Neural cell (in vitro differentiated cells): ENCODE results near the gene ZNF324B. TPM values are rescaled to one million over a fixed set of nuclear protein-coding genes. Genes with fewer than 3 reads are reported as not detected.

Experiments
- H2AFZ ChIP-seq: fragments of 200-600, 300-800 bp; sonication (generic), shearing (Covaris generic); 2 replicates; pipeline ENCODE4 v1.6.0; 2014; ENCODE audit warnings: low read depth, mild to moderate bottlenecking, antibody characterized with exemption, low read length, moderate library complexity
- H3F3A ChIP-seq: fragments of 200-600 bp; shearing (Covaris generic); 2 replicates; pipeline ENCODE4 v1.6.1; 2016; ENCODE audit warnings: mild to moderate bottlenecking, moderate library complexity, mixed read lengths, antibody characterized with exemption, low read length; ENCODE audit not compliant: insufficient read depth, poor library complexity, severe bottlenecking
- H3K27ac ChIP-seq: fragments of 200-600, 300-800 bp; sonication (generic), shearing (Covaris generic); 2 replicates; pipeline ENCODE4 v1.5.1; 2014; ENCODE audit warnings: mild to moderate bottlenecking, low read length, moderate library complexity
- H3K27me3 ChIP-seq: fragments of 300-800, 200-600 bp; sonication (generic), shearing (Covaris generic); 2 replicates; pipeline ENCODE4 v1.6.0; 2014; ENCODE audit warnings: mild to moderate bottlenecking, low read depth, low read length, moderate library complexity; ENCODE audit not compliant: insufficient read depth
- H3K36me3 ChIP-seq: fragments of 300-800, 200-600 bp; sonication (generic), shearing (Covaris generic); 2 replicates; pipeline ENCODE4 v1.5.1; 2014; ENCODE audit warnings: mild to moderate bottlenecking, antibody characterized with exemption, low read length, moderate library complexity; ENCODE audit not compliant: insufficient read depth
- H3K4me2 ChIP-seq: fragments of 300-800, 200-600 bp; sonication (generic), shearing (Covaris generic); 2 replicates; pipeline ENCODE4 v1.6.0; 2014; ENCODE audit warnings: mild to moderate bottlenecking, low read length
- H3K4me3 ChIP-seq: fragments of 300-800, 200-600 bp; sonication (generic), shearing (Covaris generic); 2 replicates; pipeline ENCODE4 v1.5.1; 2014; ENCODE audit warnings: mild to moderate bottlenecking, low read length, moderate library complexity
- H3K79me2 ChIP-seq: fragments of 200-600 bp; shearing (Covaris generic); replicated peaks from 2 replicates; pipeline ENCODE4 v1.6.0; 2014; ENCODE audit warnings: mild to moderate bottlenecking, low read length, moderate library complexity; ENCODE audit not compliant: insufficient read depth
- H3K9ac ChIP-seq: fragments of 300-800, 200-600 bp; sonication (generic), shearing (Covaris generic); 2 replicates; pipeline ENCODE4 v1.6.1; 2016; ENCODE audit warnings: mild to moderate bottlenecking, low read length, mixed read lengths
- H3K9me2 ChIP-seq: fragments of 200-600 bp; shearing (Covaris generic); 2 replicates; pipeline ENCODE4 v1.6.1; 2016; ENCODE audit warnings: mild to moderate bottlenecking, low read length, mixed read lengths; ENCODE audit not compliant: insufficient read depth
- H3K9me3 ChIP-seq: fragments of 200-600, 300-800 bp; sonication (generic), shearing (Covaris generic); 2 replicates; pipeline ENCODE4 v1.6.1; 2016; ENCODE audit warnings: mild to moderate bottlenecking, mixed run types, low read length, moderate library complexity, mixed read lengths
- H4K20me1 ChIP-seq: fragments of 200-600 bp; shearing (Covaris generic); 2 replicates; pipeline ENCODE4 v1.6.1; 2016; ENCODE audit warnings: mild to moderate bottlenecking, mixed run types; ENCODE audit not compliant: insufficient read depth
- CTCF ChIP-seq: fragments of 450-650 bp; IDR thresholded peaks from 2 replicates; pipeline ENCODE4 v1.5.1; 2014; ENCODE audit warnings: antibody characterized with exemption, mild to moderate bottlenecking, moderate library complexity; ENCODE audit not compliant: poor library complexity, severe bottlenecking
- EZH2 ChIP-seq: fragments of 200-600, 300-800 bp; shearing (Covaris generic), sonication (generic); IDR thresholded peaks from 2 replicates; pipeline ENCODE4 v1.6.1; 2014; ENCODE audit warnings: antibody characterized with exemption, low read length, borderline replicate concordance, mild to moderate bottlenecking; ENCODE audit not compliant: insufficient read depth, poor library complexity, severe bottlenecking
- MXI1 ChIP-seq: fragments of 450-650 bp; conservative IDR thresholded peaks from 2 replicates; pipeline ENCODE4 v1.6.1; 2014; ENCODE audit warnings: antibody characterized with exemption, mild to moderate bottlenecking; ENCODE audit not compliant: poor library complexity, severe bottlenecking
- POLR2AphosphoS5 ChIP-seq: IDR thresholded peaks from 2 replicates; pipeline ENCODE4 v1.6.1; 2012
- RAD21 ChIP-seq: fragments of 450-650 bp; conservative IDR thresholded peaks from 2 replicates; pipeline ENCODE4 v1.6.1; 2014; ENCODE audit warnings: antibody characterized with exemption, mild to moderate bottlenecking, moderate library complexity
- SMC3 ChIP-seq: fragments of 450-650 bp; conservative IDR thresholded peaks from 2 replicates; pipeline ENCODE4 v1.6.1; 2014; ENCODE audit warnings: antibody characterized with exemption, mild to moderate bottlenecking, moderate library complexity; ENCODE audit not compliant: poor library complexity
- TAF1 ChIP-seq: IDR thresholded peaks from 2 replicates; pipeline ENCODE4 v1.6.1; 2012; ENCODE audit warnings: low read depth
- polyA plus RNA-seq: library from polyadenylated mRNA; depleted of rRNA; stranded (reverse); fragments of >200 nt; gene quantifications from 2 replicates; pipeline ENCODE4 v1.2.3, GENCODE V29; 2014
- TF ChIP-seq, protein P1 (sequence below): IDR thresholded peaks from 2 replicates; pipeline ENCODE4 v1.6.1; 2012; ENCODE audit warnings: borderline replicate concordance

ZNF324B gene
- polyA plus RNA-seq, 1 donor from 2014 or later, result 10.4 TPM

GRCh38 chr19:58406818-58407657 is 44.4 kb upstream of the ZNF324B start:
- Histone ChIP-seq H2AFZ (no peak overlapping the region), H4K20me1 (no peaks in the 10 kb centered on the region), H3K27ac (no peak overlapping the region)

GRCh38 chr19:58407658-58408151 is 43.7 kb upstream of the ZNF324B start:
- Histone ChIP-seq H2AFZ (peak overlapping the region; percentile 60), H3K36me3 (no peaks in the 10 kb centered on the region), H4K20me1 (no peaks in the 10 kb centered on the region), H3K27ac (peak overlapping the region; percentile 89), H3K4me3 (peak overlapping the region; percentile 99), H3K79me2 (peaks cover 12% of the 10 kb centered on the region), H3K9me2 (no peaks in the 10 kb centered on the region), H3K9me3 (no peaks in the 10 kb centered on the region), H3K4me2 (peak overlapping the region; percentile 91), H3F3A (no peaks in the 10 kb centered on the region), H3K9ac (peak overlapping the region; percentile 90), H3K27me3 (no peaks in the 10 kb centered on the region)
- TF ChIP-seq MXI1 (no peak), POLR2AphosphoS5 (no peak), SMC3 (no peak), CTCF (no peak), RAD21 (no peak), EZH2 (no peak)
- TF ChIP-seq, protein P1, sequence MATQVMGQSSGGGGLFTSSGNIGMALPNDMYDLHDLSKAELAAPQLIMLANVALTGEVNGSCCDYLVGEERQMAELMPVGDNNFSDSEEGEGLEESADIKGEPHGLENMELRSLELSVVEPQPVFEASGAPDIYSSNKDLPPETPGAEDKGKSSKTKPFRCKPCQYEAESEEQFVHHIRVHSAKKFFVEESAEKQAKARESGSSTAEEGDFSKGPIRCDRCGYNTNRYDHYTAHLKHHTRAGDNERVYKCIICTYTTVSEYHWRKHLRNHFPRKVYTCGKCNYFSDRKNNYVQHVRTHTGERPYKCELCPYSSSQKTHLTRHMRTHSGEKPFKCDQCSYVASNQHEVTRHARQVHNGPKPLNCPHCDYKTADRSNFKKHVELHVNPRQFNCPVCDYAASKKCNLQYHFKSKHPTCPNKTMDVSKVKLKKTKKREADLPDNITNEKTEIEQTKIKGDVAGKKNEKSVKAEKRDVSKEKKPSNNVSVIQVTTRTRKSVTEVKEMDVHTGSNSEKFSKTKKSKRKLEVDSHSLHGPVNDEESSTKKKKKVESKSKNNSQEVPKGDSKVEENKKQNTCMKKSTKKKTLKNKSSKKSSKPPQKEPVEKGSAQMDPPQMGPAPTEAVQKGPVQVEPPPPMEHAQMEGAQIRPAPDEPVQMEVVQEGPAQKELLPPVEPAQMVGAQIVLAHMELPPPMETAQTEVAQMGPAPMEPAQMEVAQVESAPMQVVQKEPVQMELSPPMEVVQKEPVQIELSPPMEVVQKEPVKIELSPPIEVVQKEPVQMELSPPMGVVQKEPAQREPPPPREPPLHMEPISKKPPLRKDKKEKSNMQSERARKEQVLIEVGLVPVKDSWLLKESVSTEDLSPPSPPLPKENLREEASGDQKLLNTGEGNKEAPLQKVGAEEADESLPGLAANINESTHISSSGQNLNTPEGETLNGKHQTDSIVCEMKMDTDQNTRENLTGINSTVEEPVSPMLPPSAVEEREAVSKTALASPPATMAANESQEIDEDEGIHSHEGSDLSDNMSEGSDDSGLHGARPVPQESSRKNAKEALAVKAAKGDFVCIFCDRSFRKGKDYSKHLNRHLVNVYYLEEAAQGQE, result no peak

More at GRCh38 chr19:58406818-58407657, 44.4 kb upstream of the ZNF324B start:
- no peaks in the 10 kb centered on the region for H3K27me3 ChIP-seq
- H3K9me3 ChIP-seq, result no peaks in the 10 kb centered on the region
- H3K79me2 ChIP-seq, result peaks cover 16% of the 10 kb centered on the region
- TF ChIP-seq EZH2, result no peak
- TF ChIP-seq SMC3, result no peak
- TF ChIP-seq CTCF, result no peak
- no peak for TF ChIP-seq POLR2AphosphoS5
- TF ChIP-seq, protein P1, result no peak
- no peak for TF ChIP-seq MXI1
- TF ChIP-seq TAF1, result no peak
- peak overlapping the region; percentile 91 for H3K4me2 ChIP-seq
- no peaks in the 10 kb centered on the region for H3K9me2 ChIP-seq
- peak overlapping the region; percentile 99 for H3K4me3 ChIP-seq
- H3K36me3 ChIP-seq, result no peaks in the 10 kb centered on the region
- H3K9ac ChIP-seq, result peak overlapping the region; percentile 90
- H3F3A ChIP-seq, result no peaks in the 10 kb centered on the region
